Adrenal gland (tissue), 5 donors: ENCODE results near the gene FHIT.

ENCODE experiments used
- CTCF ChIP-seq, 6 experiments: fragments of 450-650 bp in 4 of 6; fragments of 200-600 bp in 2 of 6; sonication (generic) in 1 of 6; IDR thresholded peaks; 1 replicate in 5 of 6; 2 replicates in 1 of 6; pipeline versions ENCODE4 v1.5.1 to v1.8.0; 2016 to 2021; ENCODE audit warnings: antibody characterized with exemption in 6 of 6, mild to moderate bottlenecking in 2 of 6, moderate library complexity in 1 of 6
- POLR2A ChIP-seq, 2 donors: fragments of 450-650 bp; IDR thresholded peaks; one replicate each; pipeline ENCODE4 v1.6.1; 2017; ENCODE audit warnings: antibody characterized with exemption in 2 of 2, mild to moderate bottlenecking in 2 of 2, moderate library complexity in 1 of 2
- donor health status: DM: no; HTN: no; CAD: no.

GRCh38 chr3:60810881-60811280 lies 440.4 kb downstream of the FHIT start:
- TF ChIP-seq CTCF (IDR thresholded peaks at IDR 0.05) (no peak), POLR2A (IDR thresholded peaks at IDR 0.05) (no peak)
